Lower lobe of right lung (tissue), 2 donors: ENCODE measurements around the gene HPSE2. TPM values are rescaled to one million over a fixed set of nuclear protein-coding genes. Genes with fewer than 3 reads are reported as not detected.

ENCODE experiments used
- ATAC-seq, 2 donors: fragments of 200-7000 bp; cut with Tn5 transposase; one replicate each; pipeline ENCODE4 v1.9.1; 2020 to 2022; ENCODE audit warnings: mild to moderate bottlenecking in 2 of 2, moderate library complexity in 2 of 2
- DNase-seq: peaks from one replicate; pipeline ENCODE4 v3.0.0-alpha.2; 2020
- H3K27ac ChIP-seq: fragments of 200-600 bp; one replicate; pipeline ENCODE4 v1.8.0; 2022
- H3K27me3 ChIP-seq: fragments of 200-600 bp; one replicate; pipeline ENCODE4 v1.8.0; 2022; ENCODE audit warnings: low read depth
- H3K36me3 ChIP-seq: fragments of 200-600 bp; one replicate; pipeline ENCODE4 v1.8.0; 2022; ENCODE audit warnings: mild to moderate bottlenecking
- H3K4me1 ChIP-seq: fragments of 200-600 bp; one replicate; pipeline ENCODE4 v1.8.0; 2022
- H3K4me3 ChIP-seq: fragments of 200-600 bp; one replicate; pipeline ENCODE4 v1.8.0; 2022; ENCODE audit warnings: mild to moderate bottlenecking
- H3K9me3 ChIP-seq: fragments of 200-600 bp; one replicate; pipeline ENCODE4 v1.8.0; 2022
- CTCF ChIP-seq: fragments of 200-600 bp; IDR thresholded peaks from one replicate; pipeline ENCODE4 v1.8.0; 2022; ENCODE audit warnings: antibody characterized with exemption, mild to moderate bottlenecking
- intact Hi-C: fragments of 100-400 bp; cut with DNase I; formaldehyde crosslinking; loops from one replicate; pipeline ENCODE4 v1.11.0; 2022
- total RNA-seq: library from RNA; stranded (reverse); fragmentation: NEBNext Ultra II Directional; extraction: Animal tissue kit (Norgen Biotek cat#: 25700); gene quantifications from one replicate; pipeline ENCODE4 v1.2.1, GENCODE V29; 2021
- donor health status: DM: no; HTN: yes; CAD: no; lungs with severe emphysema.

Gene HPSE2
- total RNA-seq, 1 donor from 2014 or later = 0.77 TPM

DNA sequence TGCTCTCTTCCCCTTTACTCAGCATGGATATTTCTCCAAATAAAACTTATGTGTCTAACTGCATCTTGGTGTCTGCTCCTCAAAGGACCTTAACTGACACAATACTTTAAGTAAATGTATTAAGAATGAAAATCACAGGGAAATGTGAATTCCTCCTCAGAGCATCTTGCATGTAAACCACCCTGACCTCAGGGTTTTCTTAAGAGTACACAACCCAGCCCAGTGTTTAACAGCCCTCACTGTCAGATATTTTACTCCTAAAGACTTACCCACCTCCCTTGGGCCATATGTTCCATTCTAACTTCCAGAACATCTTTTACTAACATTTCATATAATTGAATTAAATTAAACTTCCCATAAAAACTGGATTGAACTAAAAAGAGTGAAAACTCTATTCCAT lies 315.3 kb downstream of the HPSE2 start:
- ATAC-seq (no peak), DNase-seq (no peak)
- no peak for TF ChIP-seq CTCF
- Histone ChIP-seq H3K4me3 (no peak overlapping the region), H3K36me3 (no peaks in the 10 kb centered on the region), H3K27me3 (no peaks in the 10 kb centered on the region), H3K27ac (no peak overlapping the region), H3K9me3 (no peaks in the 10 kb centered on the region), H3K4me1 (no peaks in the 10 kb centered on the region)
- intact Hi-C loops = no loop called here

DNA sequence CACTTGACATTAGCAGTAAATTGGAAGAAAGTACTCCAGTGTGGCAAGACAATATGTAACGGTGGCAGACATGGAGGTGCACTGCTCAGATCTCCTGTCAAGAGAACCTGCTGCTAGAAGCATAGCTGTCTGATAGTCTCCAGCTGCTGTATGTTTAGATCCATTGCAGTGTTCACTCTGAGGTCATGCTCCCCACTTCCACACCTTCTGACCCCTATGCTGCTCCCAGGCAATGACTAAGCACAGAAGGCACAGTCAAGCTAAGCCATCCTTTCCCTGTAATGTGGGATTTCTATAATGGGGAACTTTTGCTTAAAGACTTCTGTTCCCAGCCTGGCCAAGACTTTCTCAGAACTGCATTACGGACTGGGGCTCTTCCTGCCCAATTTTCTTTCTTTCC lies 315.8 kb downstream of the HPSE2 start:
- Histone ChIP-seq H3K36me3 (no peaks in the 10 kb centered on the region), H3K4me3 (no peak overlapping the region), H3K4me1 (no peaks in the 10 kb centered on the region), H3K9me3 (no peaks in the 10 kb centered on the region), H3K27me3 (no peaks in the 10 kb centered on the region), H3K27ac (no peak overlapping the region)
- intact Hi-C loops = no loop called here
- no peak for TF ChIP-seq CTCF
- ATAC-seq (no peak), DNase-seq (no peak)

DNA sequence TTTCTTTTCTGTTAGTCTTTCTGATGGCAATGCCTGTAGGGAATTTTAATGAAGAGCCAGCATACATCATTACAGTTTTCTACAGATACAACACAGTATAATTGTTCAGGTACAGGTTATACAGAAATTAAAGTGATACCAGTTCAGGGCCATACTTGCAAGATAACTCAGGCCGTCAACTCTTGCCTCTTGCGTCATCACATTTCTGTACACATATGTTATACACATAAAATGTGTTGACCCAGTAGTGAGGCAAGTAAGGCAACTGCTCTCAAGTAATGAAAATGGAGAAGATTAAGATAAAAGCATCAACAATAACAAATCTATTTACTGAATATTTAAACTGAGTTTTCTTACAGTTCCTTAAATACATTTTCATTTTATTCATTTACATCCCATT lies 317.8 kb downstream of the HPSE2 start:
- ATAC-seq (no peak), DNase-seq (no peak)
- Histone ChIP-seq H3K4me1 (no peaks in the 10 kb centered on the region), H3K9me3 (no peaks in the 10 kb centered on the region), H3K27me3 (no peaks in the 10 kb centered on the region), H3K4me3 (no peak overlapping the region), H3K36me3 (no peaks in the 10 kb centered on the region), H3K27ac (no peak overlapping the region)
- intact Hi-C loops = no loop called here
- no peak for TF ChIP-seq CTCF

GRCh38 chr10:98916526-98917125 lies 319.0 kb downstream of the HPSE2 start:
- H3K36me3 ChIP-seq = no peaks in the 10 kb centered on the region

DNA sequence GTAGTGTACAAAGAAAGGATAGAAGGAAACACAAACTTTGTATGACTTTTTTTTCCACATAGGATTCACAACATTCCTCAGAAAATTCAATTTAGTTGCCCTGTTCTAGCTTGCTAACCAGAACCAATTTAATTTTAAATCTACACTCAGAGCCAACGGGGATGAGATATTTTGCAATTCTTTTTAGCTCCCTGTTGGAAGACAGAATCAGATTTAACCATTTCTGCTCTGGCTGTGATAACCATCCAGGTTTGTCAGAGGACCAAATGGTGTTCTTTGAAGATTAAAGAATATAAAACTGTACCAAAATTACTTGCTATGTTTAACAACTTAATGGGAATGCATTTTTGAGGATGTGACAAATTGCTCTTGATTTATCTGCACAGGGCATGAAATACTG lies 319.7 kb downstream of the HPSE2 start:
- no peak for TF ChIP-seq CTCF
- DNase-seq = no peak

More at GRCh38 chr10:98916526-98917125, 319.0 kb downstream of the HPSE2 start:
- Histone ChIP-seq H3K27ac (no peak overlapping the region), H3K4me3 (no peak overlapping the region), H3K27me3 (no peaks in the 10 kb centered on the region), H3K9me3 (no peaks in the 10 kb centered on the region), H3K4me1 (no peaks in the 10 kb centered on the region)
- ATAC-seq (no peak), DNase-seq (no peak)
- intact Hi-C loops = no loop called here
- no peak for TF ChIP-seq CTCF

More for the DNA sequence above, 319.7 kb downstream of the HPSE2 start:
- Histone ChIP-seq H3K9me3 (no peaks in the 10 kb centered on the region), H3K36me3 (no peaks in the 10 kb centered on the region), H3K4me1 (no peaks in the 10 kb centered on the region), H3K27me3 (no peaks in the 10 kb centered on the region), H3K27ac (no peak overlapping the region), H3K4me3 (no peak overlapping the region)
- ATAC-seq = no peak
- intact Hi-C loops = no loop called here
